ENCODE data around the gene ULBP3. TPM values are rescaled to one million over a fixed set of nuclear protein-coding genes. Genes with fewer than 3 reads are reported as not detected.
"Not testable (repeated sequence)": the region's sequence is repeated elsewhere in the genome, so short reads cannot be mapped to it uniquely, and the experiment has no call there.

Gene ULBP3
- polyA plus RNA-seq, 1 donor: 1.6 TPM

- DNase-seq: not testable (repeated sequence)
These were observed 53.5 kb downstream of the ULBP3 start for GRCh38 chr6:150015281-150016001.

- DNase-seq: not testable (repeated sequence)
These were observed 54.2 kb downstream of the ULBP3 start for GRCh38 chr6:150014623-150015280.

DNA sequence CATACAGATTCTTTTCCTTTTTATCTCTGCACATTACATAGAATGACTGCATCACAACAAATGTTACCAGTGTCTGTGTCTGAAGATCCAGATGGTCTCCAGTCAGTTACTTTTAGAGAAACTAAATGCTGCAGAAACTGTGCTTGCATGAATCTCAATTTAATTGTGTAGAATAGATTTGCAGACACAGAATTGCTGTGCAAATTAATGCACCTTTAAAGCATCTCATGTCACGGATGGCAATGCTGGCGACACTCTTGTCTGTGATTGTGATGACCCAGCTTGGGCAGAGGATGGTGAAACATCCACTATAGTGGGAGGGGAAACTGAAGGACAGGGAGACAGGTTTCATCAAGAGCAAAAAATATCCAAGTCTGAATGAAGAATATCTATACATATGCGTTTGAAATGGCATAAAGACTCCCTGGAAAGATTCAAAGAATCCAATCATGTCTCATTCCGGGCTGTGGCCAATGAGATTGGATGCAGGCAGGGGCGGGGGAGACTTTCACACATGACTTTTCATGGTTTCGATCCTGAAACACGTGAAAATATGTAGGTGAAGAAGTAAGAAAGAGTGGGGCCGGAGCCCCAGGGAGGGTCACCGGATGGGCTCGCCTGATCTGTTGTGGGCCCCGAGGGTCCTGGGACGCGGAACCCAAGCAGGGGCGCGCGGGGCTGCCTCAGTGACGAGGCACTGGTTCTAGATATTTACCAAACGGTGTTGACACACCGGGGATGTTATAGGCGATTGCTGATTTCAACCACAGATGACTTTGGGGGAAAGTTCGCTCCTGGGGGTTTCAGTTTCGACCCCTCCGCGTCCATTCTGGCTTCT lies 54.9 kb downstream of the ULBP3 start:
- DNase-seq: not testable (repeated sequence)

DNA sequence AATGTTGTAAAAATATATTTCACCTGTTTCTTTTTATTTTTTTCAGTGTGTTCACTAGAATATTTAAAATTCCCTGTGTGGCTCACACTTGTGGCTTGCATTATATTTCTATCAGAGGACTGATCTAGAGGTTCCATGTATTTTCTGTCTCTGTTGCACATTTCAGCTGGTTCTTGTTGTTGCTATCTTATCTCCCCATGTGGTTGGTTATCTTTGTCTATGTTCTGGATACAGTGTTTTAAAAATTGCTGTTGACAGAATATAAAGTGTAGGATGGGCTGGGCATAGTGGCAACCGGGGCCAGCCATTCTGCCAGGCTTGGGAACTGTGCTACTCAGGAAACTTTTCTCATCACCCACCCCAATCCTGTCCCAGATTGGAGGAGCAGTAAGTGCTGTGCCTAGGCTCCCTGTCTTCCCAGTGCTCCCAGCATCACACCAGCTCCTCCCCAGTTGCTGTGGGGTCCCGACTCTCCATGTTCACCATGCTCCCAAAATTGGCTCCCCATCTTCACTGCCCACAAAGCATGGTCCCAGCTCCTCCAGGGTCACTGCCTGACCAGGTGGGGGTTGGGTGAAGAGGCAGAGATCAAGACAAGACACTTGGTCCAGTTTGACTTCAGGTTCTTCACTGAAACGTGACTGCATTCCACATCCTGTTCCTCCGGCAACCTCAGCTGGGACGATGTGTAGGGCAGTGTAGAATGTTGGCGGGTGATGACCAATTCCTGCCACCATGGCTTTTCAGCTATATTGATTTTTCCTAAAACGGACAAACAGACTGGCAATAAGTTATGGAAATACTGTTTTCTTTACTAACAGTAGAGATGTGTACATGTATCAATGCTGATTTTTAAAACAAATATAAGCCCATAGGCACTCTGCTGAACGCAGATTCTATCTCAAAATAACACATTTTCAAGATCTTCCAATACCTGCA lies 55.8 kb downstream of the ULBP3 start:
- not testable (repeated sequence) for DNase-seq

Other genes starting within 250 kb of the ULBP3 start
- gene LRP11, start 204.8 kb downstream of the ULBP3 start, polyA plus RNA-seq (ENCODE audit: insufficient read length): 19.6 TPM
- gene RAET1E, start 171.0 kb downstream of the ULBP3 start, polyA plus RNA-seq (ENCODE audit: insufficient read length): 0.45 TPM
- gene RAET1G, start 146.0 kb downstream of the ULBP3 start, polyA plus RNA-seq (ENCODE audit: insufficient read length): 0.54 TPM
- gene ULBP2, start 127.1 kb downstream of the ULBP3 start, polyA plus RNA-seq (ENCODE audit: insufficient read length): not detected
- gene ULBP1, start 105.2 kb downstream of the ULBP3 start, polyA plus RNA-seq (ENCODE audit: insufficient read length): 0.30 TPM
- gene RAET1L, start 43.6 kb downstream of the ULBP3 start, polyA plus RNA-seq (ENCODE audit: insufficient read length): not detected
- 37.9 TPM for gene PPP1R14C, start 73.9 kb upstream of the ULBP3 start, polyA plus RNA-seq (ENCODE audit: insufficient read length)

Measured in hindlimb muscle (tissue), 1 donor.